ENCODE measurements around the gene DAAM1.
A peak's percentile ranks its signal among the peaks of the same experiment; 100 is the strongest.

Gene DAAM1

DNA sequence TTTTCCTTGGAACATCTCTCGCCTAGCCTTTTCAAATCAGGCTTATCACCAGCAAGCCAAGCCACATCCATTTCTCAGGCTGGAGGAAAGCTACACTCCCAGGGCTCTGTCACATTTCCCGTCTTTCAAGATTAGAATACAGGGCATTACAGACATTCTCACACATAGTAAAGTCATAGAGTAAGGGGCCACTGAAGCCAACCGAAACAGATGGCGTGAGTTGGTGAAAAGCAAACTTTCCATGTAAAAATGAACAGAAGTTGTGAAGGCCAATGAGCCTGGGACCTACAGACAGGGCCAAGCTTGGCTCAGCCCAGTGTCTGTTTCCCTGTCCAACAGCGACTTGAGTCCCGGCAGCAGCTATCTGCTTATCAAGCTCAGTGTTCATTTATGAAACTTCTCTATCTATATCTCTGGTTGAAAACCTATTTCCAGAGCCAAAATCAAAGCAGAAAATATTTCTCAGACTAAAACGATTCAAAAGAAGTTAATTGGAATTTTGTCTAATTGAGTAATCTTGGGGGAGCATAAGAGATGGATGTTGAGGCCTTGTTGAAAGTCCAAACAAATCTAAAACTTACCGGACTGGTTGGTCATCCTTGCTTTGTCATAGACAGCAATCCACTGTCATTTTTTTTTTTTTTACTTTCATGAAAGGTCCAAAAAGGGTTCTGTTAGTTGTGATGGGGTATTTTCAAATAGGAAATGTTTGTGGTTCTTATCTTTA, 105.6 kb downstream of the DAAM1 start:
- TF ChIP-seq, protein P1, sequence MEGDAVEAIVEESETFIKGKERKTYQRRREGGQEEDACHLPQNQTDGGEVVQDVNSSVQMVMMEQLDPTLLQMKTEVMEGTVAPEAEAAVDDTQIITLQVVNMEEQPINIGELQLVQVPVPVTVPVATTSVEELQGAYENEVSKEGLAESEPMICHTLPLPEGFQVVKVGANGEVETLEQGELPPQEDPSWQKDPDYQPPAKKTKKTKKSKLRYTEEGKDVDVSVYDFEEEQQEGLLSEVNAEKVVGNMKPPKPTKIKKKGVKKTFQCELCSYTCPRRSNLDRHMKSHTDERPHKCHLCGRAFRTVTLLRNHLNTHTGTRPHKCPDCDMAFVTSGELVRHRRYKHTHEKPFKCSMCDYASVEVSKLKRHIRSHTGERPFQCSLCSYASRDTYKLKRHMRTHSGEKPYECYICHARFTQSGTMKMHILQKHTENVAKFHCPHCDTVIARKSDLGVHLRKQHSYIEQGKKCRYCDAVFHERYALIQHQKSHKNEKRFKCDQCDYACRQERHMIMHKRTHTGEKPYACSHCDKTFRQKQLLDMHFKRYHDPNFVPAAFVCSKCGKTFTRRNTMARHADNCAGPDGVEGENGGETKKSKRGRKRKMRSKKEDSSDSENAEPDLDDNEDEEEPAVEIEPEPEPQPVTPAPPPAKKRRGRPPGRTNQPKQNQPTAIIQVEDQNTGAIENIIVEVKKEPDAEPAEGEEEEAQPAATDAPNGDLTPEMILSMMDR (IDR thresholded peaks at IDR 0.05; ENCODE audit: low read depth, low read length), result no peak
- H3K4me3 ChIP-seq (ENCODE audit: low read depth, low read length), result no peak overlapping the region
- in situ Hi-C loops (cut with HindIII; ENCODE audit: low sequenced_read_pairs), result no loop called here
- no peak for DNase-seq (ENCODE audit: low read depth, low spot score)

DNA sequence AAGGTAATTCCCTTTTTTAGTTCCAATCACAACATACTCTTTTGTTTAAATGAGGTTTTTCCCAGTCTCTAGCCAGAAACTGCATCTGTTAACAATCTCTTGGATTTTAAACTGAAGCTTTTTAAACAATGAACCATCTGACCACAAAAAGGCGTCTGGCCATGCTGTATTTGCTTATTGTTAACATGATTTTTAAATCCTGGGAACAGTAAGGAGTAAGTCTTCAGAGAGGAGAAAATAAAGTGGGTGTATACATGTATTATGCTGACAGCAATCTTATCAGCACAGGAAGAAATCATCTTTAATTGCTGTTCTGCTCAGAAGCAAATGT, 106.2 kb downstream of the DAAM1 start:
- H3K4me3 ChIP-seq (ENCODE audit: low read depth, low read length), result no peak overlapping the region
- TF ChIP-seq, protein P1 (IDR thresholded peaks at IDR 0.05; ENCODE audit: low read depth, low read length), result no peak
- in situ Hi-C loops (cut with HindIII; ENCODE audit: low sequenced_read_pairs), result no loop called here
- peak; percentile 79 for DNase-seq (ENCODE audit: low read depth, low spot score)

DNA sequence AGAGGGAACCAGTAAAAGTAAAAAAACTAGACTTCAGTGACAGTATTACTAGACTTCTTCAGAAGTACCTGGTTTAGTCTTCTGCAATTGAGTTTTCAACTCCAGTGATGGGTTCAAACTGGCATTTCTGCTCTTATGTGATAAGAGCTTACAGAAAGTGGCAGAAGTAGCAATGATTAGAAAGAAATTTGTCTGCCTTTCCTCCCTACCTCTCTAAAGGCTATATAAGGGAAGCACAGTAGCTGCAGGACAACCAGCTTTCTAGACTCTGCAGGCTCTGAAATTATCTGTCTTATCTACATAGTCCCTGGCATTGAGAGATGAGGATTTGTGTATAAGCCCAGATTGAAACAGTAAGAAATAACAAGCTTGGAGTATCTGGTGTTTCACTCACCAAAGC, 107.5 kb downstream of the DAAM1 start:
- TF ChIP-seq, protein P1 (IDR thresholded peaks at IDR 0.05; ENCODE audit: low read depth, low read length), result no peak
- DNase-seq (ENCODE audit: low read depth, low spot score), result no peak
- no peak overlapping the region for H3K4me3 ChIP-seq (ENCODE audit: low read depth, low read length)
- in situ Hi-C loops (cut with HindIII; ENCODE audit: low sequenced_read_pairs), result no loop called here

DNA sequence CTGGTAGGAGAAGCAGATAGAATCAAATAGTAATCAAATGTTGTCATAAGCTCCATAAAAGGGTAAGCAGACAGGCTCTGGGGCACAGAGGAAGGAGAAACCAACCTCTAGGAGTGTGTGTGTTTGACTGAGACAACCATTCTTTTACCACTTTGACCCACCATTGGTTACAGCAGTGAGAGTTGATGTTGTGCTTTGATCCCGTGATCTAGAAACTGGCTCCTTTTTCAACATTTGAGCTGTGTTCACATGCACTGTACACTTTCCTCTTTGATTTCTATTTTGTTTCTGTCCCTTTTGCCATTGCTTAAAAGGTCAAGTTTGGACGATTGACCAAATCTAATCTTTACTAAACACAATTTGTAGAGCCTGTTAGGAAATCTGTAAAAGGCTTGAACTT, 108.0 kb downstream of the DAAM1 start:
- no peak overlapping the region for H3K4me3 ChIP-seq (ENCODE audit: low read depth, low read length)
- TF ChIP-seq, protein P1 (IDR thresholded peaks at IDR 0.05; ENCODE audit: low read depth, low read length), result no peak
- DNase-seq (ENCODE audit: low read depth, low spot score), result no peak
- in situ Hi-C loops (cut with HindIII; ENCODE audit: low sequenced_read_pairs), result no loop called here

DNA sequence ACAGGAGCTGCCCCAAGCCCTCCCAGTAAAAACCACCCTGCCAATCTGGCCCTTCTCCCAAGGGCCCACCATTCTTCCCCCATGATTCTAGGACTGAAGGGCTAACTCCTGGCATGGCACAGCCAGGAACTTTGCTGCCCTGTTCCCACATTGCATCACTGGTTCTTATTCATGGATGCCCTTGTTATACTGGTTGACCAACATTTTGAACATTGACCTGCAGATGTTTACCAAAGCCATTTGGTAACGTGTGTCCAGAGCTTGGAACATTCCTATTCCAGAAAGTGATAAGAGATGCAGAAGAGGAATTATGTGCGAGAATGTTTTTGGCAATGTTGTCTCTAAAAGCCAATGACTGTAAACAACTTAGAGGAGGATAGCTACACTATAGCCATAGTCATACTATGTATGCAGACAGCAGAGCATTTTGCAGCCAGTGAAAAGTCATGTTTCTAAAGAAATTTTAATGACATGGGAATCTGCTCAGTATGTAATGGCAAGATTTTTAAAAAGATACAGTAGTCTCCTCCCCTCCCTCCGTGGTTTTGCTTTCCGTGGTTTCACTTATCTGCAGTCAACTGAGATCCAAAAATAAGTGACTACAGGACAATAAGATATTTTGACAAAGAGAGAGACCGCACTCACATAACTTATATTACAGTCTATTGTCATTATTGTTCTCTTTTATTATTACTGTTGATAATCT, 108.8 kb downstream of the DAAM1 start:
- no peak overlapping the region for H3K4me3 ChIP-seq (ENCODE audit: low read depth, low read length)
- in situ Hi-C loops (cut with HindIII; ENCODE audit: low sequenced_read_pairs), result no loop called here
- TF ChIP-seq, protein P1 (IDR thresholded peaks at IDR 0.05; ENCODE audit: low read depth, low read length), result no peak
- no peak for DNase-seq (ENCODE audit: low read depth, low spot score)

DNA sequence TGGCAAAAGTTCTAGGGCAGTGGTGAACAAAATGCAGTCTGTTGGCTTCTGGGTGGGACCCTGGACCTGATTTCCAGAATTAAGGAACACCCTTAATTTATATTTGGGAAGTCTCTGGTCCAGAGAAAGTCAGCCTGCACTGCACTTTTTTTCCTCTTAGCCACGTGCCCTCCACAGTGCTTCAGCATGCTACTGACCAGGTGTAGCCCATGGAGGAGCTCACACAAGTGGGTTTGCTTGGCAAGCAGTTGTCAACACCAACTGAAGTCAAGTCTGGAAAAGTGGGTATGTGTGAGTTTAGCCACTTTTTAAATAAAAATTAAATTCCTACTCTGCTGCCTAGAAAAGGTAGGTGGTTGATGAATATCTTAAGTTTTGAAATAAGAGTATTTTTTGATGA, 111.3 kb downstream of the DAAM1 start:
- no peak overlapping the region for H3K4me3 ChIP-seq (ENCODE audit: low read depth, low read length)
- TF ChIP-seq, protein P1 (IDR thresholded peaks at IDR 0.05; ENCODE audit: low read depth, low read length), result no peak
- DNase-seq (ENCODE audit: low read depth, low spot score), result no peak
- in situ Hi-C loops (cut with HindIII; ENCODE audit: low sequenced_read_pairs), result no loop called here
